C4-2B (cell line): ENCODE measurements around the gene GLIPR1L2.

Experiments
- ZFX ChIP-seq: fragments of 450-650 bp; IDR thresholded peaks from 2 replicates; pipeline ENCODE4 v1.6.1; 2017
- TF ChIP-seq, protein P1 (sequence below): fragments of 450-650 bp; conservative IDR thresholded peaks from 2 replicates; pipeline ENCODE4 v1.5.1; 2017; ENCODE audit warnings: mild to moderate bottlenecking

DNA sequence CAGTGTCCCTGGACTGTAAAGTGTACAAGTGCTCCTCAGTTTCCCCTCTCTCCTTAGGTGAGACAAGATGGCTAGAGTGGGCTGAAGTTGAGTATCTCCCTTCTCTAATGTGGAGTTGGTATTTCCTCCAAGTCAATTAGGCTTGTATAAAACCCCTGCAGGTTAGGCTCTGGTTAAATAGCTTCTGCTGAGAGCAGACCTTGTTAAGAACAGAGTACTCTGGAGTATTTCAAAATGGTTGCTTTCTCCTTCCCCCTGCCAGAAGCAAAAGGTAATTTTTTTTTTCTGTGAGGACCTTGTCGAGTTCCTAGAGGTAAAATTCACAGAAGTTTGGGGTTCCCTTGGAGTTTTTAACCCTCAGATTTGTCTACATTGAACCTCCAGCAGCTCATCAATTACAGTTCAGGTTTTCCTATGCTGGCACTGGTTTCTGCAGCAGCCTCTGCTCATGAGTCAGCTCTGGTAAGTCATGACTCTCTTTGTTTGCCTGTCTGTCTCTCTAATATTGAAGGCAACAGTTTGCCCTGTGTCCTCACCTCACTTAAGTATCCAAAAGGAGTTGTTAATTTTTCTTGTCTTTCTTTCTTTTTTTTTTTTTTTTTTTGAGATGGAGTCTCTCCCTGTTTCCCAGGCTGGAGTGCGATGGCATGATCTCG is 61.9 kb downstream of the GLIPR1L2 start:
- TF ChIP-seq, protein P1, sequence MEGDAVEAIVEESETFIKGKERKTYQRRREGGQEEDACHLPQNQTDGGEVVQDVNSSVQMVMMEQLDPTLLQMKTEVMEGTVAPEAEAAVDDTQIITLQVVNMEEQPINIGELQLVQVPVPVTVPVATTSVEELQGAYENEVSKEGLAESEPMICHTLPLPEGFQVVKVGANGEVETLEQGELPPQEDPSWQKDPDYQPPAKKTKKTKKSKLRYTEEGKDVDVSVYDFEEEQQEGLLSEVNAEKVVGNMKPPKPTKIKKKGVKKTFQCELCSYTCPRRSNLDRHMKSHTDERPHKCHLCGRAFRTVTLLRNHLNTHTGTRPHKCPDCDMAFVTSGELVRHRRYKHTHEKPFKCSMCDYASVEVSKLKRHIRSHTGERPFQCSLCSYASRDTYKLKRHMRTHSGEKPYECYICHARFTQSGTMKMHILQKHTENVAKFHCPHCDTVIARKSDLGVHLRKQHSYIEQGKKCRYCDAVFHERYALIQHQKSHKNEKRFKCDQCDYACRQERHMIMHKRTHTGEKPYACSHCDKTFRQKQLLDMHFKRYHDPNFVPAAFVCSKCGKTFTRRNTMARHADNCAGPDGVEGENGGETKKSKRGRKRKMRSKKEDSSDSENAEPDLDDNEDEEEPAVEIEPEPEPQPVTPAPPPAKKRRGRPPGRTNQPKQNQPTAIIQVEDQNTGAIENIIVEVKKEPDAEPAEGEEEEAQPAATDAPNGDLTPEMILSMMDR: no peak
- TF ChIP-seq ZFX: no peak
